GM18526 (cell line): ENCODE measurements around the gene GLT8D1.

Source experiments
- POLR2A ChIP-seq: IDR thresholded peaks from 3 replicates; pipeline ENCODE4 v1.6.1; 2011; ENCODE audit not compliant: insufficient read length; ENCODE audit errors: extremely low read depth

GLT8D1 gene

GRCh38 chr3:52705688-52706686 is at the start of gene GLT8D1, which contains the start of gene SPCS1:
Gene GLT8D1, minus strand, starts transcription at chr3:52705791. Its CDS starts 5,331 bp downstream, at chr3:52700460.
Gene SPCS1, plus strand, starts transcription at chr3:52706106. Its CDS starts 141 bp downstream, at chr3:52706247.
- TF ChIP-seq POLR2A = peak; percentile 85

- no peak for TF ChIP-seq POLR2A
These were observed 48.8 kb upstream of the GLT8D1 start for GRCh38 chr3:52754373-52754772.

DNA sequence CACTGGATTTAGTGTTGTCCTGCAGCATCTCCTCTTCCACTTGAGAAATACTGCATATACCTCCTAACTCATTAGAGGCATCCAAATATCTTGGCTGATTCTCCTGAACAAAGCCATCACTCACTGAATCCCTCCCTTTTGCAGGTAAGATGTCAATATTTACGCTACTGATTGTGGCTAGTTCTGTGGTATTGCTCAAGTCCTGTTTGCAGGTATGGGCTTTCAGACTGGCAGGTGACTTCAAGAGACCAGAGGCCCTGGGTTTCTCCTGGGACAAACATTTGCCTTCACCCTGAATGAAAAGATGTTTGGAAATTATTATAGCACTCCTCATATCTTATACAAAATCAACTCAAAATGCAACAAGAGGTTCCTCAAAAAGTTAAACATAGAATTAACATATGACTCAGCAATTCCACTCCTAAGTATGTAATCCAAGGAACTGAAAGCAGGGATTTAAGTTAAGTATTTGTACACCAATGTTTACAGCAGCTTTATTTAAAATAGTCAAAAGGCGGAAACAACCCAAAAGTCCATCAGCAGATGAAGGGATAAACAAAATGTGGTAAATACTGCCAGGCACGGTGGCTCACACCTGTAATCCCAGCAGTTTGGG is 46.6 kb upstream of the GLT8D1 start:
- TF ChIP-seq POLR2A = no peak

DNA sequence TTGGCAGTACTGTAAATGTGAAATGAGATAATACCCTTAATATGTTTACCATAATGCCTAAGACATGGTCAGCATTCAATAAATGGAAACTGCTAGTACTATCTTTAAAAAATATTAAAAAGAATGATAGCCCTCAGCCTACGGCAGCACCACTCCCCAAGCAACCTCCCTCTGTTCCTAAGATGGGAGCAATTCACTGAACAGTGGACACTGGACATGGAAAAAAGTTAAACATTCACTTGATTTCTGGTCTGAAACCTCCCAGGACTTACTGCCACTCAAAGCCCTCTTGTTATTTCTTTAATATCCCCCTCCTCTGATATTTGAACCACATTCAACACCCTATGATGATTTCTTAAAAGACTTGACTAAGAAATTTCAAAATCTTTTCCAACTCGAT is 38.1 kb upstream of the GLT8D1 start:
- no peak for TF ChIP-seq POLR2A

GRCh38 chr3:52743152-52743551 is 37.6 kb upstream of the GLT8D1 start:
- TF ChIP-seq POLR2A = no peak

DNA sequence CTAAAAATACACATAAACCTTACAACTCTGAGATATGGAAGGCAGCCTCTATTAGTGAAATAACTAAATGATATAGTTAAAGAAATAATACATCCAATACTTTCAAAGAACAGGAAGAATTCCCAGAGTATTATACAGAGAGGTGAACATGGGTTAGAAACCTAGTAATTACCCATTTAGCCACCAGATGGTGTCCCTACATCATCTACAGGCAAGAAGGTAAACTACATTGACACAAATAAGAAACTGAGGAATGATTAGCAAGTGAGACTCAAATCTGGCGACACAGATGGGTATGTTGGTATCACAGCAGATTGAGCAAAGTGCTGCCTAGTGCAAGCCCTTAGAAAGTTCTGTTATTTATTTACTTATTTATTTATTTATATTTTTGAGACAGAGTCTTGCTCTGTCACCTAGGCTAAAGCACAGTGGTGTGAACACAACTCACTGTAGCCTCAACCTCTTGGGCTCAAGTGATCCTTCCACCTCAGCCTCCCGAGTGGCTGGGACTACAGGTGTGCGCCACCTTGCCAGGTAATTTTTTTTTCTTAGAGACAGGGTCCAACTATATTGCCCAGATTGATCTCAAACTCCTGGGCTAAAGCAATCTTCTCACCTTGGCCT is 36.9 kb upstream of the GLT8D1 start:
- TF ChIP-seq POLR2A = no peak

DNA sequence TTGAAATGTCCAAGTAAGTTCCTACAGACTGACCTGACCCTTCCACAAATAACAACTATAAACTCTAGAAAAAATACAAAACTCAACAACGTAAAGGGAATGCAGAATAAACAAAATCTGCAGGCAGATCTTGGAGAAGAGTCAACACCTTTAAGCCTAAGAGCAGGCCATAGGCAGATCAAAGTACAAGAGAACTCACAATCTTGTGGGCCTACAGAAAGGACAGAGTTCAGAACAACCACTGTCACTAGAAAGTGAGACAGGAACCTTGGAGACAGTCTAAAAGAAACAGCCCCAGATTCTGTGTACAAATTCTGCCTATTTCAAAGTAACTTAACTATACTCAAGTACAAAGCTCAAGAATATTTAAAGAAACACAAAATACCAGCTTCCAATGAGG is 34.1 kb upstream of the GLT8D1 start:
- no peak for TF ChIP-seq POLR2A

GRCh38 chr3:52733256-52733891 is 27.8 kb upstream of the GLT8D1 start:
- no peak for TF ChIP-seq POLR2A

- no peak for TF ChIP-seq POLR2A
These were observed 26.0 kb upstream of the GLT8D1 start for GRCh38 chr3:52731590-52731989.

- no peak for TF ChIP-seq POLR2A
These were observed 25.1 kb upstream of the GLT8D1 start for GRCh38 chr3:52730681-52731080.

- no peak for TF ChIP-seq POLR2A
These were observed 18.9 kb upstream of the GLT8D1 start for GRCh38 chr3:52724511-52724910.

GRCh38 chr3:52723935-52724334 is 18.3 kb upstream of the GLT8D1 start:
- no peak for TF ChIP-seq POLR2A

DNA sequence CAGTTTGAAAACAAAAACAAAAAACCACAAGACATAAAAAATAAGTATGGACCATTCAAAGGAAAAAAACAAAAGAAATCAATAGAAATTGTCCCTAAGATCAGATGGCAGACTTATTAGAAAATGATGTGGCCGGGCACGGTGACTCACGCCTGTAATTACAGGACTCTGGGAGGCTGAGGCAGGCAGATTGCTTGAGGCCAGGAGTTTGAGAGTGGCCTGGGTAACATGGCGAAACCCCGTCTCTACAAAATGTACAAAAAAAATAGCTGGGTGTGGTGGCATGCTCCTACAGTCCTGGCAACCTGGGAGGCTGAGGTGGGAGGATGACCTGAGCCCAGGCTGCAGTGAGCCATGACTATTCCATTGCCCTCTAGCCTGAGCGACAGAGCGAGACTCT is 16.9 kb upstream of the GLT8D1 start:
- no peak for TF ChIP-seq POLR2A

GRCh38 chr3:52721730-52722008 is 16.1 kb upstream of the GLT8D1 start:
- TF ChIP-seq POLR2A = no peak

DNA sequence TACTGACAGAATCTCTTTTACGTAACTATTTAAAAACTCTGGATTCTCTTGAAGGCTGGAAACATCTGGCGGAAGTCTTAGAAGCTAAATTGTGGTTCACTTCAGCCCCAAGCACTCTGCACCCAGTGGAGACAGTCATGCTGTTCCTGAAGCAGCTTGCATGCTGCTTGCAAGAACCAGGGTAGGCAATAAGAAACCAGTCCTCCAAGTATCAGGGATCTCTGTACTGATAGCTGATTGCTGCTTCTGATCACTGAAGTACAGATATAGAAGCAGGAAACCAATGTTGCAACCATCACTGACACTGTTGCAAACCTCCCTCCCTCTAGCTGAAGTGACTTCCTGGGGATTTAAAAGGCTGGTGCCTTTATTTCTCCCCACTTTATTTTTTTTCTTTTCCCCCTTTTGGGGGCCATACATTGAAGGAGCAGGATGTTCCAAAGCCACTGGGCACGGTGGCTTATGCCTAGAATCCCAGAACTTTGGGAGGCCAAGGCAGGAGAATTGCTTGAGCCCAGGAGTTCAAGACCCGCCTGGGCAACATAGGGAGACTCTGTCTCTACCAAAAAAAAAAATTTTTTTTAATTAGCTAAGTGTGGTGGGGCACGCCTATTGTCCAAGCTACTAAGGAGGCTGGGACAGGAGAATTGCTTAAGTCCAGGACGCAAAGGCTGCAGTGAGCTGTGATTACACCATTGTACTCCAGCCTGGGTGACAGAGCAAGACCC is 15.6 kb upstream of the GLT8D1 start:
- TF ChIP-seq POLR2A = no peak

DNA sequence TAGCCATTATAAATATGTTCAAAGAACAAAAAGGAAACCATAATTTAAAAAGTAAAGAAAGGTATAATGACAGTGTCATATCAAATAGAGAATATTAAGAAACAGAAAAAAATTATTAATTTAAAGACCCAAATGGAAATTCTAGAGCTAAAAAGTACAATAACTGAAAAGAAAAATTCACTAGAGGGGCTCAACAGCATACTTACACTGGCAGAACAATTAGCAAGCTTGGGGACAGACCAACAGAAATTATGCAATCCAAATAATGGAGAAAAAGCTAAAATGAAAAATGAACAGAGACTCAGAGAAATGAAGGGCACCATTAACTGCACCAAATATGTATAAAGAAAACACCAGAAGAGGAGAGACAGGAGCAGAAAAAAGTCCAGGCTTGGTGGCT is 14.0 kb upstream of the GLT8D1 start:
- TF ChIP-seq POLR2A = no peak
